ENCODE results near the gene GNG7.

GNG7 gene

GRCh38 chr19:2691951-2692350, 10.5 kb downstream of the GNG7 start:
- no peaks in the 10 kb centered on the region for H4K20me1 ChIP-seq (ENCODE audit: insufficient read depth, low read length)
- no peak overlapping the region for H3K9ac ChIP-seq (ENCODE audit: low read length)
- H2AFZ ChIP-seq (ENCODE audit: low read depth, low read length) = no peak overlapping the region
- TF ChIP-seq CTCF (IDR thresholded peaks at IDR 0.05; ENCODE audit: low read depth, low read length) (no peak), EZH2phosphoT487 (IDR thresholded peaks at IDR 0.05; ENCODE audit: low read depth) (no peak)
- H3K79me2 ChIP-seq (ENCODE audit: low read length) = no peaks in the 10 kb centered on the region
- H3K27ac ChIP-seq (ENCODE audit: low read length) = no peak overlapping the region
- no peak overlapping the region for H3K4me3 ChIP-seq (ENCODE audit: low read length)
- no peak overlapping the region for H3K4me2 ChIP-seq (ENCODE audit: low read length)
- H3K4me1 ChIP-seq (ENCODE audit: low read length) = 0 out of 2 replicates have a peak, but pooled peaks cover 4% of the 10 kb centered on the region
- H3K27me3 ChIP-seq (ENCODE audit: low read depth, low read length) = peaks cover 12% of the 10 kb centered on the region
- H3K36me3 ChIP-seq (replicated peaks; ENCODE audit: low read depth, low read length) = no peaks in the 10 kb centered on the region
- H3K9me3 ChIP-seq (ENCODE audit: insufficient read depth, low read length) = no peaks in the 10 kb centered on the region

GRCh38 chr19:2690856-2691255, 11.6 kb downstream of the GNG7 start:
- 0 out of 2 replicates have a peak, but pooled peaks cover 4% of the 10 kb centered on the region for H3K4me1 ChIP-seq (ENCODE audit: low read length)
- no peaks in the 10 kb centered on the region for H3K79me2 ChIP-seq (ENCODE audit: low read length)
- H3K9ac ChIP-seq (ENCODE audit: low read length) = no peak overlapping the region
- H3K9me3 ChIP-seq (ENCODE audit: insufficient read depth, low read length) = no peaks in the 10 kb centered on the region
- H3K27ac ChIP-seq (ENCODE audit: low read length) = no peak overlapping the region
- no peak overlapping the region for H2AFZ ChIP-seq (ENCODE audit: low read depth, low read length)
- H4K20me1 ChIP-seq (ENCODE audit: insufficient read depth, low read length) = no peaks in the 10 kb centered on the region
- TF ChIP-seq CTCF (IDR thresholded peaks at IDR 0.05; ENCODE audit: low read depth, low read length) = no peak
- TF ChIP-seq EZH2phosphoT487 (IDR thresholded peaks at IDR 0.05; ENCODE audit: low read depth) = no peak
- no peak overlapping the region for H3K4me3 ChIP-seq (ENCODE audit: low read length)
- no peak overlapping the region for H3K4me2 ChIP-seq (ENCODE audit: low read length)
- peaks cover 12% of the 10 kb centered on the region for H3K27me3 ChIP-seq (ENCODE audit: low read depth, low read length)
- no peaks in the 10 kb centered on the region for H3K36me3 ChIP-seq (replicated peaks; ENCODE audit: low read depth, low read length)

- H3K27me3 ChIP-seq (ENCODE audit: low read depth, low read length) = no peaks in the 10 kb centered on the region
- H3K27ac ChIP-seq (ENCODE audit: low read length) = no peak overlapping the region
- no peak overlapping the region for H2AFZ ChIP-seq (ENCODE audit: low read depth, low read length)
- no peaks in the 10 kb centered on the region for H3K36me3 ChIP-seq (replicated peaks; ENCODE audit: low read depth, low read length)
- H4K20me1 ChIP-seq (ENCODE audit: insufficient read depth, low read length) = no peaks in the 10 kb centered on the region
- H3K4me3 ChIP-seq (ENCODE audit: low read length) = no peak overlapping the region
- H3K9ac ChIP-seq (ENCODE audit: low read length) = no peak overlapping the region
- H3K4me1 ChIP-seq (ENCODE audit: low read length) = peaks cover 4% of the 10 kb centered on the region; the same call in 1 of the 2 replicates
- H3K4me2 ChIP-seq (ENCODE audit: low read length) = no peak overlapping the region
- H3K9me3 ChIP-seq (ENCODE audit: insufficient read depth, low read length) = no peaks in the 10 kb centered on the region
- no peaks in the 10 kb centered on the region for H3K79me2 ChIP-seq (ENCODE audit: low read length)
- TF ChIP-seq CTCF (IDR thresholded peaks at IDR 0.05; ENCODE audit: low read depth, low read length) (no peak), EZH2phosphoT487 (IDR thresholded peaks at IDR 0.05; ENCODE audit: low read depth) (no peak)
These were observed 16.1 kb downstream of the GNG7 start for GRCh38 chr19:2686360-2686759.

- no peak overlapping the region for H3K4me2 ChIP-seq (ENCODE audit: low read length)
- no peaks in the 10 kb centered on the region for H3K27me3 ChIP-seq (ENCODE audit: low read depth, low read length)
- no peak overlapping the region for H3K9ac ChIP-seq (ENCODE audit: low read length)
- H4K20me1 ChIP-seq (ENCODE audit: insufficient read depth, low read length) = no peaks in the 10 kb centered on the region
- H3K4me3 ChIP-seq (ENCODE audit: low read length) = no peak overlapping the region
- no peaks in the 10 kb centered on the region for H3K79me2 ChIP-seq (ENCODE audit: low read length)
- H3K9me3 ChIP-seq (ENCODE audit: insufficient read depth, low read length) = no peaks in the 10 kb centered on the region
- TF ChIP-seq CTCF (IDR thresholded peaks at IDR 0.05; ENCODE audit: low read depth, low read length) (no peak), EZH2phosphoT487 (IDR thresholded peaks at IDR 0.05; ENCODE audit: low read depth) (no peak)
- H3K27ac ChIP-seq (ENCODE audit: low read length) = no peak overlapping the region
- no peaks in the 10 kb centered on the region for H3K36me3 ChIP-seq (replicated peaks; ENCODE audit: low read depth, low read length)
- peaks cover 4% of the 10 kb centered on the region; the same call in 1 of the 2 replicates for H3K4me1 ChIP-seq (ENCODE audit: low read length)
- H2AFZ ChIP-seq (ENCODE audit: low read depth, low read length) = no peak overlapping the region
These were observed 17.2 kb downstream of the GNG7 start for GRCh38 chr19:2685204-2685704.
